HFF-Myc (cell line): Measurements from ENCODE around the gene SKP1.

Experiments used
- DNase-seq: peaks from one replicate; pipeline ENCODE4 v3.0.0-alpha.2; 2011; ENCODE audit warnings: low read depth; ENCODE audit errors: extremely low read depth
- H3K4me3 ChIP-seq: replicated peaks from 2 replicates; pipeline ENCODE4 v1.5.1; 2011; ENCODE audit warnings: low read depth, mild to moderate bottlenecking, control low read depth, low read length
- CTCF ChIP-seq: IDR thresholded peaks from 2 replicates; pipeline ENCODE4 v1.5.1; 2012; ENCODE audit warnings: mild to moderate bottlenecking, low read depth, low read length, control low read depth; ENCODE audit errors: missing control alignments

The SKP1 gene

GRCh38 chr5:134140530-134141201 is 36.1 kb downstream of the SKP1 start:
- peak; percentile 78 for TF ChIP-seq CTCF
- no peak overlapping the region for H3K4me3 ChIP-seq
- DNase-seq: peak; percentile 66

GRCh38 chr5:134139891-134140469 is 36.8 kb downstream of the SKP1 start:
- no peak for TF ChIP-seq CTCF
- DNase-seq: no peak
- H3K4me3 ChIP-seq: no peak overlapping the region

- no peak overlapping the region for H3K4me3 ChIP-seq
- no peak for TF ChIP-seq CTCF
- DNase-seq: no peak
Observed at GRCh38 chr5:134139377-134139851, 37.3 kb downstream of the SKP1 start.

GRCh38 chr5:134138416-134139376 is 38.1 kb downstream of the SKP1 start:
- TF ChIP-seq CTCF: no peak
- DNase-seq: no peak
- H3K4me3 ChIP-seq: no peak overlapping the region

- TF ChIP-seq CTCF: no peak
- no peak overlapping the region for H3K4me3 ChIP-seq
- no peak for DNase-seq
Observed at GRCh38 chr5:134136771-134137170, 40.0 kb downstream of the SKP1 start.

- no peak for DNase-seq
- TF ChIP-seq CTCF: no peak
Observed at GRCh38 chr5:134136221-134136631, 40.5 kb downstream of the SKP1 start.

More at GRCh38 chr5:134136221-134136631, 40.5 kb downstream of the SKP1 start:
- no peak overlapping the region for H3K4me3 ChIP-seq
